OCI-LY3 (cell line): Measurements from ENCODE around the gene ZBTB7C.

ENCODE experiments used
- H2AFZ ChIP-seq: fragments of 200-600, 300-600 bp; shearing (Covaris generic); 2 replicates; pipeline ENCODE4 v1.6.0; 2014; ENCODE audit warnings: antibody characterized with exemption, low read depth, low read length
- H3K27ac ChIP-seq: fragments of 200-600, 300-600 bp; sonication (generic); 2 replicates; pipeline ENCODE4 v1.5.1; 2014; ENCODE audit warnings: mild to moderate bottlenecking, low read length, moderate library complexity, mixed read lengths
- H3K27me3 ChIP-seq: fragments of 200-600, 300-600 bp; sonication (generic); 2 replicates; pipeline ENCODE4 v1.6.1; 2014; ENCODE audit warnings: low read depth, low read length, mixed read lengths
- H3K36me3 ChIP-seq: fragments of 200-600, 300-600 bp; sonication (generic); replicated peaks from 2 replicates; pipeline ENCODE3; 2014; ENCODE audit warnings: low read depth, low read length, mixed read lengths
- H3K4me1 ChIP-seq: fragments of 300-600, 200-600 bp; sonication (generic); 2 replicates; pipeline ENCODE4 v1.6.1; 2014; ENCODE audit warnings: low read length, mixed read lengths
- H3K4me2 ChIP-seq: fragments of 200-600, 300-600 bp; sonication (generic); 2 replicates; pipeline ENCODE4 v1.6.1; 2014; ENCODE audit warnings: low read length, mixed read lengths
- H3K4me3 ChIP-seq: fragments of 300-600, 200-600 bp; sonication (generic); 2 replicates; pipeline ENCODE4 v1.5.1; 2014; ENCODE audit warnings: antibody characterized with exemption, mild to moderate bottlenecking, low read length, moderate library complexity
- H3K79me2 ChIP-seq: fragments of 300-600, 200-600 bp; shearing (Covaris generic); 2 replicates; pipeline ENCODE4 v1.6.1; 2014; ENCODE audit warnings: mild to moderate bottlenecking, low read length, mixed read lengths
- H3K9ac ChIP-seq: fragments of 300-600, 200-600 bp; shearing (Covaris generic); 2 replicates; pipeline ENCODE4 v1.6.0; 2014; ENCODE audit warnings: mild to moderate bottlenecking, low read length, moderate library complexity
- H3K9me3 ChIP-seq: fragments of 200-600, 300-600 bp; shearing (Covaris generic); 2 replicates; pipeline ENCODE4 v1.6.1; 2014; ENCODE audit warnings: low read length, mixed read lengths; ENCODE audit not compliant: insufficient read depth
- H4K20me1 ChIP-seq: fragments of 200-600, 300-600 bp; sonication (generic); 2 replicates; pipeline ENCODE4 v1.6.1; 2016; ENCODE audit warnings: low read length, mixed read lengths; ENCODE audit not compliant: insufficient read depth
- EZH2phosphoT487 ChIP-seq: fragments of 200-600 bp; shearing (Covaris generic); IDR thresholded peaks from 2 replicates; pipeline ENCODE4 v1.6.1; 2018; ENCODE audit warnings: antibody characterized with exemption, mixed run types, low read depth
- TF ChIP-seq, protein P1 (sequence below): fragments of 200-600, 300-600 bp; sonication (generic); IDR thresholded peaks from 2 replicates; pipeline ENCODE4 v1.5.1; 2014; ENCODE audit warnings: antibody characterized with exemption, low read length, low read depth

ZBTB7C gene

GRCh38 chr18:48066225-48066652, 342.9 kb downstream of the ZBTB7C start:
- no peak for TF ChIP-seq EZH2phosphoT487
- TF ChIP-seq, protein P1, sequence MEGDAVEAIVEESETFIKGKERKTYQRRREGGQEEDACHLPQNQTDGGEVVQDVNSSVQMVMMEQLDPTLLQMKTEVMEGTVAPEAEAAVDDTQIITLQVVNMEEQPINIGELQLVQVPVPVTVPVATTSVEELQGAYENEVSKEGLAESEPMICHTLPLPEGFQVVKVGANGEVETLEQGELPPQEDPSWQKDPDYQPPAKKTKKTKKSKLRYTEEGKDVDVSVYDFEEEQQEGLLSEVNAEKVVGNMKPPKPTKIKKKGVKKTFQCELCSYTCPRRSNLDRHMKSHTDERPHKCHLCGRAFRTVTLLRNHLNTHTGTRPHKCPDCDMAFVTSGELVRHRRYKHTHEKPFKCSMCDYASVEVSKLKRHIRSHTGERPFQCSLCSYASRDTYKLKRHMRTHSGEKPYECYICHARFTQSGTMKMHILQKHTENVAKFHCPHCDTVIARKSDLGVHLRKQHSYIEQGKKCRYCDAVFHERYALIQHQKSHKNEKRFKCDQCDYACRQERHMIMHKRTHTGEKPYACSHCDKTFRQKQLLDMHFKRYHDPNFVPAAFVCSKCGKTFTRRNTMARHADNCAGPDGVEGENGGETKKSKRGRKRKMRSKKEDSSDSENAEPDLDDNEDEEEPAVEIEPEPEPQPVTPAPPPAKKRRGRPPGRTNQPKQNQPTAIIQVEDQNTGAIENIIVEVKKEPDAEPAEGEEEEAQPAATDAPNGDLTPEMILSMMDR, result no peak
- H3K4me3 ChIP-seq, result no peak overlapping the region
- H4K20me1 ChIP-seq, result no peaks in the 10 kb centered on the region
- H3K4me2 ChIP-seq, result no peak overlapping the region
- H2AFZ ChIP-seq, result no peak overlapping the region
- no peaks in the 10 kb centered on the region for H3K79me2 ChIP-seq
- no peak overlapping the region for H3K27ac ChIP-seq
- no peak overlapping the region for H3K9ac ChIP-seq
- peaks cover 34% of the 10 kb centered on the region for H3K27me3 ChIP-seq
- H3K4me1 ChIP-seq, result no peaks in the 10 kb centered on the region
- no peaks in the 10 kb centered on the region for H3K36me3 ChIP-seq
- H3K9me3 ChIP-seq, result no peaks in the 10 kb centered on the region

DNA sequence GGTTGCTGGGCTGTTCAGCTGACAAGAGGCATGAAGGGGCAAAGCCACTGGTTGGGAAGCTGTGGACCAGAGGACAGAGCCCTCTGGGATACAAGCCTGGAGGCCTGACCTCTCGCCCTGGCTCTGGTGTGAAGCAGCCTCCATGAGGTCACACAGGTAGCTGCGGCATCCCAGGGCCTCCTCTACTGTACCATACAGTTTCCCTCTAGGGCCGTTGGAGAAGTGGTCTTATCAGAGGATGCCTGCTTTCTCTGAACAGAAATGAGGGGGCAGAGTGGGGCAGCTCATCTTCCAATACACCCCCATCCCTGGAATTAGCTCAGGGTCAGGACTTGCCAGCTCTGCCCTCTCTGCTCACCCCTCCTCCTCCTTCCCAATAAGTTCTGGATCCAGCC, 343.6 kb downstream of the ZBTB7C start:
- H3K9me3 ChIP-seq, result no peaks in the 10 kb centered on the region
- H3K79me2 ChIP-seq, result no peaks in the 10 kb centered on the region
- no peaks in the 10 kb centered on the region for H3K4me1 ChIP-seq
- peaks cover 37% of the 10 kb centered on the region for H3K27me3 ChIP-seq
- no peak overlapping the region for H3K27ac ChIP-seq
- no peaks in the 10 kb centered on the region for H3K36me3 ChIP-seq
- H2AFZ ChIP-seq, result no peak overlapping the region
- H3K4me2 ChIP-seq, result no peak overlapping the region
- H3K9ac ChIP-seq, result no peak overlapping the region
- H4K20me1 ChIP-seq, result no peaks in the 10 kb centered on the region
- no peak overlapping the region for H3K4me3 ChIP-seq
- TF ChIP-seq, protein P1, result no peak
- TF ChIP-seq EZH2phosphoT487, result no peak

DNA sequence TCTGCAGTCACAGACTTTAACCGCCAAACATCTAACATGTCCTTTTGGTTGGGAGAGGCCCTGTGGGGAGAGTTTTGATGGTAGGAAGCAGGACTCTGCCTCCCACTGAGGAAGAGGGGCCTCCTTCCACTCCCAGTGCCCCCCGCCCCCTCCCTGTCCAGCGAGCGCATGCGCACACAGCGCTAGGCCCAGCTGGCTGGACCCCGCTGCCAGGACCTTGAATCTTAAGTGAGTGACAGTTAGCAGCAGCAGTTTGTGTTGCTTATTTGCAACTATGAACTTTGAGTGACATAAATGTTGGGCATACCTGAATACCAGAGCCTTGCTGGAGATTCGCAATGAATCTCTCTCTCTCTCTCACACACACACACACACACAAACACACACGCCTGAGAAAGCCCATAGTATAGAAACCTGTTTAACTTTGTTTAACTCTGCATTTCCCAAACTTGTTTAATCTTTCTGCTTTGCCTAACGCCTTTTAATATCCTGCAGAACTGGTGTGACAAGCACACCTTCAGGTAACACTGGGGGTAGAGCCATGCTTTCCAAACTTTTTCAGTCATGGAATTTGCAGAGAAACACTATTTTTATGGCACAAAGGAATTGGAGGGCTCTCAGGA, 344.1 kb downstream of the ZBTB7C start:
- H3K4me3 ChIP-seq, result no peak overlapping the region
- no peak overlapping the region for H3K4me2 ChIP-seq
- H3K27ac ChIP-seq, result no peak overlapping the region
- no peak overlapping the region for H2AFZ ChIP-seq
- TF ChIP-seq EZH2phosphoT487, result no peak
- TF ChIP-seq, protein P1, result no peak
- H3K36me3 ChIP-seq, result no peaks in the 10 kb centered on the region
- H3K4me1 ChIP-seq, result no peaks in the 10 kb centered on the region
- peaks cover 42% of the 10 kb centered on the region for H3K27me3 ChIP-seq
- no peaks in the 10 kb centered on the region for H4K20me1 ChIP-seq
- no peak overlapping the region for H3K9ac ChIP-seq
- H3K9me3 ChIP-seq, result no peaks in the 10 kb centered on the region
- H3K79me2 ChIP-seq, result no peaks in the 10 kb centered on the region

DNA sequence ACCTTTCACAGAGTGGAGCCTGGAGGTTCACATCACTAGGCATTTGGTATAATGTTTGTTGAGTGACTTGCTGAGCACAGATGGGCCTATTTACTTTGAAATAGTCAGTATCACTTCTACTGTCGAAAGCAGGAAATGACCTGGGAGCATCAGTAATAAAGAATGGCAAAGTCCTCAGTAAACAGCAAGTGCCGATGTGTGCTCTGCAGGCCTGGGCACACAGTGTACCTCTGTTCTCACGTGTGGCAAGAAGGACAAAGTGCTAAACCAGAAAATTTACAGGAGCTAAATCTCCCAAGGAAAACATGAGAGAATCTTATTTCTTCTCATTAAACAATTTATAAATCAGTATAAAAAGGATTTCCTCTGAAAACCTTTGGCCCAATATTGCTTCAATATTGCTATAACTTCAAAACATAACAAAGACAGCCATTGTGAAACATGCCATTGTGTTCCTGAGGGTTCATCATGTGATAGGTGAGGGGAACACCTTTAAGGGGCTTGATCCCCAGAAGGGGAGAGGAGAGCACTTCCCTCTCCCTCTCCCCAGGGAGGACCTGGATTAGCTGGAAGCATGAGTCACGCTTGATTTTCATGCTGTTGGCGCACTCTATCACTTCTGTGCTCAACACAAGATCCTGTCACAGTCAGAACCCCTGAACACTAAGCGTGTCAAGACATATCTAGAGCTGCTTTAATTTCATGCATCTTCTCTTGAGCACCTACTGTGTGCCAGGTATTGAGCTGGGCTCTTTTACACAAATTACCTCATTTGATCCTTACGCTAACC, 347.2 kb downstream of the ZBTB7C start:
- Histone ChIP-seq H3K9me3 (no peaks in the 10 kb centered on the region), H3K36me3 (no peaks in the 10 kb centered on the region), H3K9ac (no peak overlapping the region), H3K27ac (no peak overlapping the region), H3K27me3 (peaks cover 71% of the 10 kb centered on the region), H2AFZ (no peak overlapping the region), H4K20me1 (no peaks in the 10 kb centered on the region), H3K4me3 (no peak overlapping the region), H3K79me2 (no peaks in the 10 kb centered on the region), H3K4me1 (no peaks in the 10 kb centered on the region), H3K4me2 (no peak overlapping the region)
- TF ChIP-seq, protein P1, result no peak
- no peak for TF ChIP-seq EZH2phosphoT487
